Mesenchymal stem cell (in vitro differentiated cells and primary cell): Measurements from ENCODE around the gene IFT172.

Experiments used
- DNase-seq: peaks from one replicate; pipeline ENCODE4 v3.0.0-alpha.2; 2013
- H2AFZ ChIP-seq: one replicate; pipeline ENCODE4 v1.6.1; 2013; ENCODE audit warnings: low read depth, mild to moderate bottlenecking, control low read depth, inconsistent platforms, low read length, moderate library complexity
- H2AK5ac ChIP-seq: 2 replicates; pipeline ENCODE4 v1.6.1; 2013; ENCODE audit warnings: low read length, moderate library complexity, mild to moderate bottlenecking, inconsistent platforms; ENCODE audit not compliant: severe bottlenecking
- H2BK120ac ChIP-seq: one replicate; pipeline ENCODE4 v1.6.1; 2013; ENCODE audit warnings: low read depth, mild to moderate bottlenecking, inconsistent platforms, low read length, moderate library complexity
- H2BK12ac ChIP-seq, 2 experiments: one replicate each; pipeline ENCODE4 v1.6.1; 2013; ENCODE audit warnings: inconsistent platforms in 2 of 2, low read length in 2 of 2, mild to moderate bottlenecking in 2 of 2, moderate library complexity in 2 of 2, control low read depth in 1 of 2
- H2BK15ac ChIP-seq: one replicate; pipeline ENCODE4 v1.6.1; 2013; ENCODE audit warnings: mild to moderate bottlenecking, low read depth, inconsistent platforms; ENCODE audit not compliant: poor library complexity, severe bottlenecking
- H2BK5ac ChIP-seq: 2 replicates; pipeline ENCODE4 v1.6.1; 2013; ENCODE audit warnings: low read depth, mild to moderate bottlenecking, low read length, control low read depth, inconsistent platforms; ENCODE audit not compliant: poor library complexity, severe bottlenecking
- H3K14ac ChIP-seq, 2 experiments: one replicate each; pipeline ENCODE4 v1.6.1; 2013; ENCODE audit warnings: inconsistent platforms in 2 of 2, low read length in 2 of 2, control low read depth in 1 of 2, mild to moderate bottlenecking in 1 of 2, moderate library complexity in 1 of 2
- H3K18ac ChIP-seq, 2 experiments: one replicate each; pipeline ENCODE4 v1.6.1; 2013; ENCODE audit warnings: inconsistent platforms in 2 of 2, low read length in 2 of 2, control low read depth in 1 of 2, low read depth in 1 of 2, mild to moderate bottlenecking in 1 of 2
- H3K23ac ChIP-seq, 2 experiments: one replicate each; pipeline ENCODE4 v1.6.1; 2013; ENCODE audit warnings: inconsistent platforms in 2 of 2, low read length in 2 of 2, mild to moderate bottlenecking in 2 of 2, moderate library complexity in 2 of 2, control low read depth in 1 of 2
- H3K27ac ChIP-seq: 2 replicates; pipeline ENCODE4 v1.5.1; 2013; ENCODE audit warnings: mild to moderate bottlenecking, moderate library complexity, low read length, control low read depth, inconsistent platforms; ENCODE audit not compliant: poor library complexity, severe bottlenecking
- H3K27me3 ChIP-seq, 2 experiments: 2 replicates each; pipeline versions ENCODE4 v1.6.1 to v1.7.0; 2013; ENCODE audit warnings: low read length in 2 of 2, mild to moderate bottlenecking in 2 of 2, moderate library complexity in 2 of 2, control low read depth in 1 of 2, inconsistent platforms in 1 of 2; ENCODE audit not compliant: control insufficient read depth in 1 of 2, insufficient read depth in 1 of 2
- H3K36me3 ChIP-seq, 2 experiments: 2 replicates each; pipeline versions ENCODE4 v1.6.1 to v1.7.0; 2013; ENCODE audit warnings: low read length in 2 of 2, control low read depth in 1 of 2, inconsistent platforms in 1 of 2, low read depth in 1 of 2, mild to moderate bottlenecking in 1 of 2; ENCODE audit not compliant: insufficient read depth in 2 of 2, control insufficient read depth in 1 of 2
- H3K4ac ChIP-seq, 2 experiments: one replicate each; pipeline ENCODE4 v1.6.1; 2013; ENCODE audit warnings: inconsistent platforms in 2 of 2, low read length in 2 of 2, mild to moderate bottlenecking in 2 of 2, moderate library complexity in 2 of 2, control low read depth in 1 of 2, low read depth in 1 of 2
- H3K4me1 ChIP-seq: 2 replicates; pipeline ENCODE4 v1.6.1; 2013; ENCODE audit warnings: low read depth, low read length, control low read depth; ENCODE audit not compliant: control insufficient read depth, insufficient read depth
- H3K4me2 ChIP-seq: 2 replicates; pipeline ENCODE4 v1.6.1; 2013; ENCODE audit warnings: low read length, mild to moderate bottlenecking, inconsistent platforms; ENCODE audit not compliant: poor library complexity, severe bottlenecking
- H3K4me3 ChIP-seq, 2 experiments: 2 replicates each; pipeline versions ENCODE4 v1.5.1 to v1.7.0; 2013; ENCODE audit warnings: low read length in 2 of 2, mild to moderate bottlenecking in 2 of 2, control low read depth in 1 of 2, low read depth in 1 of 2; ENCODE audit not compliant: insufficient read depth in 1 of 2
- H3K79me1 ChIP-seq: replicated peaks from 2 replicates; pipeline ENCODE4 v1.6.1; 2013; ENCODE audit warnings: mild to moderate bottlenecking, control low read depth, low read length, inconsistent platforms; ENCODE audit not compliant: poor library complexity, severe bottlenecking
- H3K9ac ChIP-seq: 2 replicates; pipeline ENCODE4 v1.7.0; 2013; ENCODE audit warnings: mild to moderate bottlenecking, low read length, moderate library complexity
- H3K9me3 ChIP-seq: 2 replicates; pipeline ENCODE4 v1.7.0; 2013; ENCODE audit warnings: mild to moderate bottlenecking, low read length; ENCODE audit not compliant: control insufficient read depth
- H4K8ac ChIP-seq: one replicate; pipeline ENCODE4 v1.6.1; 2013; ENCODE audit warnings: inconsistent platforms, mild to moderate bottlenecking, low read length, moderate library complexity
- H4K91ac ChIP-seq: one replicate; pipeline ENCODE4 v1.6.1; 2013; ENCODE audit warnings: mild to moderate bottlenecking, low read length, inconsistent platforms
- whole genome bisulfite sequencing: methylation state at CpG from one replicate; pipeline ENCODE4 v1.1.7; 2013; ENCODE audit warnings: mixed read lengths; 5-methylcytosine and 5-hydroxymethylcytosine counted together

The IFT172 gene

DNA sequence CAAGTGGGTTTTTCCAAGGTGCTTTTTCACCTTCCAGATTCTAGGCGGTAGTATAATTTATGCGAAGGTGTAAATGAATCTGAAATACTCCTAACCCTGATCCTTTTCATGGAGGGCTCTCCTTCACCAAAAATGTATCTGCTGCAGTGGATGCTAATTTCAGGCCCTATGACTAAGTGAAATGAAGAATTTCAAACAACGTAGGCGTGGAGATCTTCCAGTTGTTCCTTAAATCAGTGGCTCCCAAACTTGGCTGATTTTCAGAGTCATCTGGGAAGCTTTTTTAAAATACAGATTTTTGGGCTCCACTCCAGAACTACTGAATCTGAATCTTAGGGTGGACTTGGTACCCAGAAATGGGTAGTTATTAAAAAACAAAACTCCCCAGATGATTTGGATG, 12.6 kb upstream of the IFT172 start:
- Histone ChIP-seq H2BK120ac (no peak overlapping the region), H3K9ac (no peak overlapping the region), H2BK5ac (no peak overlapping the region), H3K4me2 (no peak overlapping the region), H3K79me1 (no peaks in the 10 kb centered on the region), H4K91ac (no peak overlapping the region), H3K23ac (no peak overlapping the region), H3K27ac (no peak overlapping the region), H4K8ac (no peak overlapping the region), H2AK5ac (no peak overlapping the region), H3K14ac (no peak overlapping the region), H2BK15ac (no peak overlapping the region), H2BK12ac (no peak overlapping the region), H2AFZ (no peak overlapping the region), H3K4me1 (peaks cover under 1% of the 10 kb centered on the region), H3K4me3 (no peak overlapping the region), H3K9me3 (no peaks in the 10 kb centered on the region), H3K36me3 (no peaks in the 10 kb centered on the region), H3K27me3 (peaks cover 3 to 25% of the 10 kb centered on the region in 2 experiments), H3K4ac (no peak overlapping the region), H3K18ac (no peak overlapping the region)
- DNase-seq, result no peak
- 99% methylated on average over 4 of the region's 4 CpGs for WGBS

GRCh38 chr2:27501042-27501441, 11.5 kb upstream of the IFT172 start:
- H3K4me3 ChIP-seq, result no peak overlapping the region
- peaks cover 3% of the 10 kb centered on the region for H3K4me1 ChIP-seq
- peak overlapping the region; percentile 53 for H4K91ac ChIP-seq
- H2BK12ac ChIP-seq, result no peak overlapping the region
- H3K79me1 ChIP-seq, result no peaks in the 10 kb centered on the region
- H3K4me2 ChIP-seq, result no peak overlapping the region
- no peak overlapping the region for H2BK120ac ChIP-seq
- no peak overlapping the region for H3K4ac ChIP-seq
- H3K9me3 ChIP-seq, result no peaks in the 10 kb centered on the region
- no peak overlapping the region for H3K9ac ChIP-seq
- no peak overlapping the region for H2BK15ac ChIP-seq
- H3K23ac ChIP-seq, result no peak overlapping the region
- peaks cover 0 to 33% of the 10 kb centered on the region in 2 experiments for H3K27me3 ChIP-seq
- H3K18ac ChIP-seq, result no peak overlapping the region
- H2BK5ac ChIP-seq, result no peak overlapping the region
- no peak overlapping the region for H2AK5ac ChIP-seq
- no peak for DNase-seq
- no peak overlapping the region for H3K14ac ChIP-seq
- H4K8ac ChIP-seq, result no peak overlapping the region
- no peak overlapping the region for H3K27ac ChIP-seq
- no peak overlapping the region for H2AFZ ChIP-seq
- H3K36me3 ChIP-seq, result no peaks in the 10 kb centered on the region

GRCh38 chr2:27498975-27499374, 9.4 kb upstream of the IFT172 start:
- no peak overlapping the region for H3K4me2 ChIP-seq
- H2BK120ac ChIP-seq, result no peak overlapping the region
- no peak overlapping the region for H4K8ac ChIP-seq
- no peak for DNase-seq
- H2AFZ ChIP-seq, result no peak overlapping the region
- no peak overlapping the region for H2AK5ac ChIP-seq
- H3K27me3 ChIP-seq, result peaks cover 0 to 33% of the 10 kb centered on the region in 2 experiments
- H3K14ac ChIP-seq, result no peak overlapping the region
- no peak overlapping the region for H2BK5ac ChIP-seq
- 86% methylated on average over 3 of the region's 3 CpGs for WGBS
- H2BK12ac ChIP-seq, result no peak overlapping the region
- no peak overlapping the region for H2BK15ac ChIP-seq
- H3K4me1 ChIP-seq, result peaks cover 10% of the 10 kb centered on the region
- no peak overlapping the region for H3K4ac ChIP-seq
- no peak overlapping the region for H3K27ac ChIP-seq
- H3K79me1 ChIP-seq, result peaks cover 6% of the 10 kb centered on the region
- H3K23ac ChIP-seq, result no peak overlapping the region
- no peak overlapping the region for H4K91ac ChIP-seq
- no peaks in the 10 kb centered on the region for H3K36me3 ChIP-seq
- H3K9ac ChIP-seq, result no peak overlapping the region
- no peak overlapping the region for H3K4me3 ChIP-seq
- H3K18ac ChIP-seq, result no peak overlapping the region
- no peaks in the 10 kb centered on the region for H3K9me3 ChIP-seq

DNA sequence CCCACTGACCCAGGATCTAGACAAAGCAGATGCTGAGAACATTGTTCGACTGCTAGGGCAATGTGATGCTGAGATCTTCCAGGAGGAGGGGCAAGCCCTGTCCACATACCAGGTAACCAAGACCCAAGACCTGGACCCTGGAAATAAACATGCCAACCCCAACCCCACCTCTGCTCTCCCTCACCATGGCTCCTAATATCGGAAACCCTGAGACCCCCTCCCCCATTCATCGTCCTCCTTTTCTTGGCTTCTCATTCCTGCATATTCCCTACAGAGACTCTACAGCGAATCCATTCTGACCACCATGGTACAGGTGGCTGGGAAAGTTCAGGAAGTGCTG, 7.7 kb upstream of the IFT172 start:
- Histone ChIP-seq H3K36me3 (peaks cover 4 to 11% of the 10 kb centered on the region in 2 experiments), H2BK12ac (no peak overlapping the region), H2AFZ (no peak overlapping the region), H2AK5ac (no peak overlapping the region), H3K4me1 (peaks cover 12% of the 10 kb centered on the region), H3K9me3 (no peaks in the 10 kb centered on the region), H2BK5ac (no peak overlapping the region), H3K4me2 (no peak overlapping the region), H3K23ac (no peak overlapping the region), H3K4me3 (no peak overlapping the region), H4K91ac (peak overlapping the region; percentile 56), H3K4ac (no peak overlapping the region), H4K8ac (no peak overlapping the region), H3K27me3 (peaks cover 0 to 29% of the 10 kb centered on the region in 2 experiments), H3K14ac (no peak overlapping the region), H3K9ac (no peak overlapping the region), H3K79me1 (peaks cover 6% of the 10 kb centered on the region), H2BK120ac (no peak overlapping the region), H2BK15ac (no peak overlapping the region), H3K27ac (no peak overlapping the region), H3K18ac (no peak overlapping the region)
- 71% methylated on average over 4 of the region's 4 CpGs for WGBS
- DNase-seq, result no peak
